DMS53 treated with DMSO at 0.1 percent for 48 hours (cell line): Measurements from ENCODE around the gene SERPINA1.

ENCODE experiments used
- DNase-seq: peaks from one replicate; lab custom pipeline; 2025; ENCODE audit not compliant: unreplicated experiment; lab: John Stamatoyannopoulos, UW

SERPINA1 gene

GRCh38 chr14:94384342-94384741 lies 4.1 kb downstream of the SERPINA1 start:
- DNase-seq: no peak

DNA sequence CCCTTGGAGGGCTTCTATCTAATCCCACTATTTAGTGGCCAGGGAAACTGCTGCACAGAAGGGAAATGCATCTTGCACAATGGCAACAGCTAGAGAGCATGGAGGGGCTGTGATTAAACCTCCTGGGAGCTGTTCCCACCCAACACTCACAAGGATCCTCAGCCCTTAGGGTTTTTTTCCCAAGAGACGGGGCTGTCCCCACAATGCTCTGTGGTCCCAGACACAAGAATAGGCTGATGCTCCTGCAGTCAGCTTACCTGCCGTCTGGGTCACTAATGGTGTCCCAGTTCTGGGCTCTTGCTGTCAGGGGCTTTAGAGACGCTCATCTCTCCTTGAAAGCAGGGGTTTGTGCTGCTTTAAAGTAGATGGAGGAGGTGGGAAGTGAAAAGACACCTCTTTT lies 4.6 kb downstream of the SERPINA1 start:
- no peak for DNase-seq

DNA sequence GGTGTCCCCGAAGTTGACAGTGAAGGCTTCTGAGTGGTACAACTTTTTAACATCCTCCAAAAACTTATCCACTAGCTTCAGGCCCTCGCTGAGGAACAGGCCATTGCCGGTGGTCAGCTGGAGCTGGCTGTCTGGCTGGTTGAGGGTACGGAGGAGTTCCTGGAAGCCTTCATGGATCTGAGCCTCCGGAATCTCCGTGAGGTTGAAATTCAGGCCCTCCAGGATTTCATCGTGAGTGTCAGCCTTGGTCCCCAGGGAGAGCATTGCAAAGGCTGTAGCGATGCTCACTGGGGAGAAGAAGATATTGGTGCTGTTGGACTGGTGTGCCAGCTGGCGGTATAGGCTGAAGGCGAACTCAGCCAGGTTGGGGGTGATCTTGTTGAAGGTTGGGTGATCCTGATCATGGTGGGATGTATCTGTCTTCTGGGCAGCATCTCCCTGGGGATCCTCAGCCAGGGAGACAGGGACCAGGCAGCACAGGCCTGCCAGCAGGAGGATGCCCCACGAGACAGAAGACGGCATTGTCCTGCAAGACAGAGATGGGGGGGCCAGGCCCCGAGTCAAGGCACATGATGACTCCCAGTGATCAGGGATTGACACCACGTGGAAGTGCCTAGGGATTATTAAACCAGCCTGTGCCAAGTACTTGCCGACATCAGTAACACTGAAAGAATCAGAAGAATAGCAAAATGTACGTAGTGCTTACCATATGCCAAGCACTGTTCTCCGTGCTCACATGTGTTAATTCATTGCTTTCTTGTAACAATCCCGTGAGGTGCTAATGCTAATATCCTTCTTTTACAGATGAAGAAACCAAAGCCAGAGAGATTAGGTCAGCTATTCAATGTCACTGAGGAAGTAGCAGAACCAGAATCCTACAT lies 5.4 kb downstream of the SERPINA1 start:
- no peak for DNase-seq

DNA sequence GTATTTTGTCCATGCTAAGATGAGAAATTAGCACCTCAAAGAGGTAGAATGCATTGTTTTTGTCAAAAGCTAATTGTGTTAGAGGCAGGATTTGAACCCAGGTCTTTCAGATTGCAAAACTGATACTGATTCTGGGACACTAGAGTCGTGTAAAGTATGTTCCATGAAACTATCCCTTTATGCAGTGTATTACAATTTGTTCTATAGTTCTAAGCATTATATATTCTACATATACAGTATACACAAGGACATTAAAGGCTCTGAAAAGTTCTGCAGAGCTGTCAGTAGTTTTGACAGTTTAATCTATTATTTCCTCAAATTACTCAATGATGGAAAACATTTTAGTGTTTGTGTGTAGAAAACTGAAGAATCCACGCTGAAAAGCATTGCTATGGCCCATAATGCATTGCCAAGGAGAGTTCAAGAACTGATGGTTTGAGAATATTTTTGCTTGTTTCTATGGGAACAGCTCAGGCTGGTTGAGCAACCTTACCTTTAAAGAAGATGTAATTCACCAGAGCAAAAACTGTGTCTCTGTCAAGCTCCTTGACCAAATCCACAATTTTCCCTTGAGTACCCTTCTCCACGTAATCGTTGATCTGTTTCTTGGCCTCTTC lies 6.2 kb downstream of the SERPINA1 start:
- DNase-seq: no peak

DNA sequence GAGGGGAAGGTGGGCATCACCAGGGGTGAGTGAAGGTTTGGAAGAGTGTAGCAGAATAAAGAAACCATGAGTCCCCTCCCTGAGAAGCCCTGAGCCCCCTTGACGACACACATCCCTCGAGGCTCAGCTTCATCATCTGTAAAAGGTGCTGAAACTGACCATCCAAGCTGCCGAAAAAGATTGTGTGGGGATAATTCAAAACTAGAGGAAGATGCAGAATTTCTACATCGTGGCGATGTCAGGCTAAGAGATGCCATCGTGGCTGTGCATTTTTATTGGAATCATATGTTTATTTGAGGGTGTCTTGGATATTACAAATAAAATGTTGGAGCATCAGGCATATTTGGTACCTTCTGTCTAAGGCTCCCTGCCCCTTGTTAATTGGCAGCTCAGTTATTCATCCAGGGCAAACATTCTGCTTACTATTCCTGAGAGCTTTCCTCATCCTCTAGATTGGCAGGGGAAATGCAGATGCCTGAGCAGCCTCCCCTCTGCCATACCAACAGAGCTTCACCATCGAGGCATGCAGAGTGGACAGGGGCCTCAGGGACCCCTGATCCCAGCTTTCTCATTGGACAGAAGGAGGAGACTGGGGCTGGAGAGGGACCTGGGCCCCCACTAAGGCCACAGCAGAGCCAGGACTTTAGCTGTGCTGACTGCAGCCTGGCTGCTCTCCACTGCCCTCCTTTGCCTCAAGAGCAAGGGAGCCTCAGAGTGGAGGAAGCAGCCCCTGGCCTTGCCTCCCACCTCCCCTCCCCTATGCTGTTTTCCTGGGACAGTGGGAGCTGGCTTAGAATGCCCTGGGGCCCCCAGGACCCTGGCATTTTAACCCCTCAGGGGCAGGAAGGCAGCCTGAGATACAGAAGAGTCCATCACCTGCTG lies 7.0 kb downstream of the SERPINA1 start:
- DNase-seq: no peak

DNA sequence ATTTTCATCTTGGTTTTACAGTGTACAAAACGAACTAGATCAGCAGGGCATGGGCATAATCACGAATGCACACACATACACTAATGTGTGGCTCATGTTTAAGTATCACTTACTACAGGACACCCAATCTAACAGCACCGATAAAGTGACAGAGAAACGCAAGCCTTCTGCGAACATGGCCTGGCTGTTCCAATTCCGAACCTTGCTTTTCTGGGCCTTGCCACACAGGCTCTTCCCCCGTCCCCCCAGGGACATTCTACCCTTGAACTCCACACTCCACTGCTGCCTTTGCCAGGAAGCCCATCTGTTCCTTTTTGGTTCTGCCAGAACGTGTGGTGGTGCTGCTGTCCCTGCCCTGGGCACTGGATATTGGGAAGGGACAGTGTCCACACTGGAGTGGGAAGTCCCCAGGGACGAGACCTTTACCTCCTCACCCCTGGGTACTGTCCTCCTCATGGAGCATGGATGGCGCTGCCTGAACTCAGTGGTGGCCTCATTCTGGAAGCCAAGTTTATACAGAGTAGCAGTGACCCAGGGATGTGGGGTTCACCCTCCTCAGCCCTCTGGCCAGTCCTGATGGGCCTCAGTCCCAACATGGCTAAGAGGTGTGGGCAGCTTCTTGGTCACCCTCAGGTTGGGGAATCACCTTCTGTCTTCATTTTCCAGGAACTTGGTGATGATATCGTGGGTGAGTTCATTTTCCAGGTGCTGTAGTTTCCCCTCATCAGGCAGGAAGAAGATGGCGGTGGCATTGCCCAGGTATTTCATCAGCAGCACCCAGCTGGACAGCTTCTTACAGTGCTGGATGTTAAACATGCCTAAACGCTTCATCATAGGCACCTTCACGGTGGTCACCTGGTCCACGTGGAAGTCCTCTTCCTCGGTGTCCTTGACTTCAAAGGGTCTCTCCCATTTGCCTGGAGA lies 7.9 kb downstream of the SERPINA1 start:
- DNase-seq: no peak

DNA sequence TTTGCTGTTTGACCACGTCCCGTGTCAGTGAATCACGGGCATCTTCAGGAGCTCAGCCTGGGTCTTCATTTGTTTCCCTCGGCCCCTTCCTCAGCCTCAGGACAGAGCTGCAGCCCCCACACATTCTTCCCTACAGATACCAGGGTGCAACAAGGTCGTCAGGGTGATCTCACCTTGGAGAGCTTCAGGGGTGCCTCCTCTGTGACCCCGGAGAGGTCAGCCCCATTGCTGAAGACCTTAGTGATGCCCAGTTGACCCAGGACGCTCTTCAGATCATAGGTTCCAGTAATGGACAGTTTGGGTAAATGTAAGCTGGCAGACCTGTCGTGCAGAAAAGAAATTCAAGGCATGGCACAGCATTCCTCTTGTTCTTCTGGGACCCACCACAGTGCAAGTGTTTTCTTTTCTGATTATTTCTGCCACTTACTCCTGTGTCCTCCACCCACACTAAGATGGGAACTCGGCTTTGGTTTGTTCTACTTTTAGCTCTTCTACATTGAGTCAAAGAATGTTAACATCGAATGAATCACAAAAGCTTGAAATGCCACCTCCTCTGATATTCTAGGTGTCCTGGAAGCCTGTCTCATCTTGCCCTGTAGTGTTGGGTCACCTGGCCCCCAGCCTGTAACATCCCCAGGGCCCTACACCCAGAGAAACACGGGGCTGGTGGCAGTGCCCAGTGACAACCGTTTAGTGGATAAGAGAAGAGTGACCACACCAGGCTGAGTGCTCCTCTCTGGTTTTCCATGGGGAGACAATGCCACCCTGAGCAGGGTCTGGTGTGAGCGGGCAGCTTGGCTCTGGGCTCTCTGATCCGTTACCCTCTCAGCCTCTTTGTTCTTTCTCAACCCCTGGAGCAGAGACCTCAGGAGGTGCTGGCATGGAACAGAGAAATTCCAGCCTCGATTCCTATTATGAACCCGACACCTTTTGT lies 8.8 kb downstream of the SERPINA1 start:
- DNase-seq: no peak

DNA sequence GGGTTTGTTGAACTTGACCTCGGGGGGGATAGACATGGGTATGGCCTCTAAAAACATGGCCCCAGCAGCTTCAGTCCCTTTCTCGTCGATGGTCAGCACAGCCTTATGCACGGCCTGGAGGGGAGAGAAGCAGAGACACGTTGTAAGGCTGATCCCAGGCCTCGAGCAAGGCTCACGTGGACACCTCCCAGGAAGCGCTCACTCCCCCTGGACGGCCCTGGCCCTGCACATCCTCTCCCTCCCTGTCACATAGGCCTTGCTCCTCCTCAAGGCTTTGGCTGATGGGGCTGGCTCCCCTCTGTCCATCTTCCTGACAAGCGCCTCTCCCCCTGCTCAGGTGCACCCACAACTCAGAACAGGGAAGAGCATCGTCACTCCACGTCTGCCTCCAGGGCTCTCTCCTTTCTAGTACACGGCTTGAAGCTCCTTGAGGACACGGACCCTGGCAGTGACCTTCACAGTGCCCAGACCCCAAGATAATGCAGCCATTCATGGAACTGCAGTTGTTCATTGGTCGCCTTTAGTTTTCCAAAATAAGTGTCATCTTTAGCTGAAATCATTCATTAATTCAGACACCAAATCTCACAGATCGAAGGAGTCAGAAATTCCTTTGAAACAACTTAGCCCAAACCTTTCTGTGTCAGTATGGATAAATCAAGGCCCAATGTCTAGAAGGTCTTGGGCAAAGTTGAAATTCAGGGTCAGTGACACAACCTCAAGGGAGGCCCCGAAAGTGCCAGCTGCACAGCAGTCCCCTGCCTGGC lies 9.7 kb downstream of the SERPINA1 start:
- DNase-seq: no peak

- DNase-seq: no peak
Measured at GRCh38 chr14:94377866-94378470, 10.4 kb downstream of the SERPINA1 start.

DNA sequence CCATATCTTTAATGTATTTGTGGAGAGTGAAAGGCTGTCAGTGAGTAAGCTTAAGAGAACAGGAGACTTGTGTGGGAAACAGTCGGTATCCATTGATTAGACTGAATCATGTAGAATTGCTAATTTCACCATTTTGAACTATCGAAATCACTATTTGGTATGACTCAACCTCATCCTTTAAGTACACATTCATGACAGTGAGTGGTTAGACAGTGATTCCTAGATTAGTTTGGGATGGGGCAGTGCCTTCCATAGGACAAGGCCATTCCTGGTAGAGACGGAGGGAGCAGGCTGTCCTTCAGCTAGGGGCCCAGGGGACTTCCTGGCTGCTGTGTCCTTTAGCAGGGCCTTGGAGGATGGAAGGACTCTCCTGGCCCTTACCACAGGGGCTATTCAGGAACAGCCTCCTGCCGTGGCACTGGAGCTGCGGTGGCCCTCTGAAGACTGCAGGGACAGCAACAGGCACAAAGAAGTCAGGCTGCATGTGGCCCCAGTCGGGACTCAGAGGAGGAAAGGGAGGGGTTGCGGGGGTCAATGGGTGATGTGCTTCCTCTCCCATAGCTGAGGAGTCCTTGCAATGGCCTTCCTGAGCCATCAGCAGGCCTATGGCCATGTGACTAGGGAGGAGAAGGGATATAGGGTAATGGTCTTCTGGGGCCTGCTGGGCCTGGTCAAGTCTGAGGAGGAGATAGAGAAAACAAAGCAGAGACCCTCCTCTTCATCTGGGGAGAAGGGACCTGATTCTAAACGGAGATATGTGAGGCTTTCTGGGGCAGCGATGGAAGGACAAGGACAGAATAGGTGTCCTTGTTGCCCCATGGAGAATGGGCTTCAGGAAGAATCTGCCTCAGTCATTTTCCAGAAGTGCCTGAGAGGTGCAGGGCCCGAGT lies 11.2 kb downstream of the SERPINA1 start:
- no peak for DNase-seq

GRCh38 chr14:94376108-94376975 lies 12.1 kb downstream of the SERPINA1 start:
- DNase-seq: no peak

- no peak for DNase-seq
Measured at GRCh38 chr14:94375552-94376107, 12.8 kb downstream of the SERPINA1 start.

DNA sequence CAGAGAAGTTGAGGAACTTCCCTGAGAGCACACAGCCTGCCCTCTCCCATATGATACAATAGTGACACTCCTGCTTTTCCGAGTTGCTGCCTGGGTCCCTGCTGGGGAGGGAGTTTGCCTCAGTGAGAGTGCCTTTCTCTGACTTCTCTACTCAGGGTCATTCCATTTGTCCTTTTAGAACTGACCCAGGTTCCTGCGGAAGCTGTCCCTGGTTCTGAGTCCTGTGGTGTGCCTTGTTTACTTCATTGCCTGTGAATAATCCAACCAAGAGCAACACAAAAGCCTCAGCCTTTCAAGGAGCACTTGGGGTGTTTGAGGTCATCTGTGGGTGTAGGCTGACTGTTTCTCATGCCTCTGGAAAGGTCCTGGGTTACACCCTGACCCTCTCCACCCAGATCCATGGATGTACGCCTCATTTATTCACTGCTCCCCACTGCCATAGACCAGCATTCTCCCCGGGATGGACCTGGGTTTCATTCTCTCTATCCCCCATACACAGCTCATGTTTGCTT lies 13.6 kb downstream of the SERPINA1 start:
- no peak for DNase-seq

GRCh38 chr14:94374116-94374515 lies 14.3 kb downstream of the SERPINA1 start:
- no peak for DNase-seq

DNA sequence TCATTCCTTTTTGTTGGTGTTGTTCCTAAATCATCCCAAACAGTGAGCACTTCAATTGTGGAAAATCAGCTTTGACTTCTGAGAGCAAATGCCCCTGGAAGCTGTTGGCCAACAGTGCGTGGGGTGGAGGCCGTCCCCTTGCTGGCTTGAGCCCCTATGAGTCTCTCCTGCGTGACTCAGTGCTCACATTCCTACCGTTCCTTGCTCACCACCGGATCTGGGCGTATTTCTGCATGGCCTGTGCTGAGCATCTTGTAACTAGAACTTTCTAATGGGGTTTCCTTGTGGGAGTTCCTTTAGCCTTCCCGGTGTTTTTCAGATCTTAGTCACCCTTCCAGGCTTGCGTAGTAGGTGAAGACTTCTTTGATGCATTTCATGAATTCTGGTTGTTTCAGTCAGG lies 14.7 kb downstream of the SERPINA1 start:
- no peak for DNase-seq
